IMR-90 (cell line): ENCODE results near the gene CADM1. TPM values are rescaled to one million over a fixed set of nuclear protein-coding genes. Genes with fewer than 3 reads are reported as not detected.

Experiments used
- ATAC-seq: fragments of 200-7000 bp; cut with Tn5 transposase; 2 replicates; pipeline ENCODE4 v1.9.1; 2020; ENCODE audit warnings: low read depth, mild to moderate bottlenecking, moderate library complexity
- BruUV-seq: library from RNA; stranded (reverse); fragments of 400-500 nt; replicated peaks from 2 replicates; lab custom pipeline; 2021; lab: Mats Ljungman, UMichigan
- CTCF ChIA-PET: fragments of 300-600 bp; formaldehyde crosslinking; extraction: SDS; loops from one replicate; lab custom pipeline; 2021; ENCODE audit warnings: antibody characterized with exemption; lab: Yijun Ruan, JAX
- POLR2A ChIA-PET: fragments of 300-600 bp; sonication (Branson Sonifier 250); formaldehyde crosslinking; loops from one replicate; lab custom pipeline; 2022; ENCODE audit warnings: antibody characterized with exemption; ENCODE audit not compliant: unreplicated experiment; lab: Charles Lee
- DNase-seq: peaks from one replicate; pipeline ENCODE4 v3.0.0; 2013
- H2AFZ ChIP-seq: replicated peaks from 2 replicates; pipeline ENCODE3; 2013; ENCODE audit warnings: low read length, mild to moderate bottlenecking; ENCODE audit not compliant: poor library complexity
- H2AK5ac ChIP-seq: 2 replicates; pipeline ENCODE4 v1.6.1; 2013; ENCODE audit warnings: low read depth, low read length, inconsistent platforms
- H2AK9ac ChIP-seq: replicated peaks from 2 replicates; pipeline ENCODE3; 2013; ENCODE audit warnings: mild to moderate bottlenecking, low read depth, low read length, moderate library complexity; ENCODE audit not compliant: poor library complexity
- H2BK120ac ChIP-seq: 2 replicates; pipeline ENCODE4 v1.6.1; 2013; ENCODE audit warnings: low read depth, low read length, inconsistent platforms
- H2BK15ac ChIP-seq: 3 replicates; pipeline ENCODE4 v1.6.1; 2013; ENCODE audit warnings: low read depth, low read length, inconsistent platforms
- H2BK20ac ChIP-seq: 2 replicates; pipeline ENCODE4 v1.6.1; 2013; ENCODE audit warnings: low read depth, mild to moderate bottlenecking, inconsistent platforms, low read length, moderate library complexity
- H2BK5ac ChIP-seq: 2 replicates; pipeline ENCODE4 v1.6.1; 2013; ENCODE audit warnings: mild to moderate bottlenecking, low read depth, low read length, inconsistent platforms; ENCODE audit not compliant: poor library complexity, severe bottlenecking
- H3K14ac ChIP-seq: replicated peaks from 2 replicates; pipeline ENCODE4 v1.6.1; 2013; ENCODE audit warnings: low read depth, low read length, inconsistent platforms
- H3K18ac ChIP-seq: 2 replicates; pipeline ENCODE4 v1.6.1; 2013; ENCODE audit warnings: low read depth, low read length, control low read depth
- H3K23ac ChIP-seq: 2 replicates; pipeline ENCODE4 v1.6.1; 2013; ENCODE audit warnings: low read depth, low read length, inconsistent platforms
- H3K27ac ChIP-seq: 2 replicates; pipeline ENCODE4 v1.5.1; 2013; ENCODE audit warnings: mild to moderate bottlenecking, control low read depth, low read length; ENCODE audit not compliant: insufficient read depth
- H3K27me3 ChIP-seq: 2 replicates; pipeline ENCODE4 v1.6.1; 2013; ENCODE audit warnings: low read length; ENCODE audit not compliant: control insufficient read depth, insufficient read depth
- H3K36me3 ChIP-seq: 2 replicates; pipeline ENCODE4 v1.6.1; 2013; ENCODE audit warnings: low read length, mixed read lengths; ENCODE audit not compliant: control insufficient read depth, insufficient read depth
- H3K4ac ChIP-seq: 2 replicates; pipeline ENCODE4 v1.6.1; 2013; ENCODE audit warnings: low read depth, low read length, inconsistent platforms
- H3K4me1 ChIP-seq: 2 replicates; pipeline ENCODE4 v1.6.1; 2013; ENCODE audit warnings: low read length, mixed read lengths; ENCODE audit not compliant: control insufficient read depth, insufficient read depth
- H3K4me2 ChIP-seq: 2 replicates; pipeline ENCODE4 v1.6.1; 2013; ENCODE audit warnings: low read depth, mild to moderate bottlenecking, control low read depth, low read length, moderate library complexity
- H3K4me3 ChIP-seq: 2 replicates; pipeline ENCODE4 v1.5.1; 2013; ENCODE audit warnings: low read depth, mild to moderate bottlenecking, control low read depth, low read length, moderate library complexity; ENCODE audit not compliant: insufficient read depth
- H3K56ac ChIP-seq: 2 replicates; pipeline ENCODE4 v1.6.1; 2013; ENCODE audit warnings: low read length, inconsistent platforms; ENCODE audit not compliant: insufficient read depth; ENCODE audit errors: extremely low read depth
- H3K79me1 ChIP-seq, 2 experiments: 2 replicates each; pipeline ENCODE4 v1.6.1; 2013; ENCODE audit warnings: low read length in 2 of 2, inconsistent platforms in 1 of 2, low read depth in 1 of 2
- H3K9ac ChIP-seq: 2 replicates; pipeline ENCODE4 v1.6.1; 2013; ENCODE audit warnings: low read depth, low read length, control low read depth
- H3K9me1 ChIP-seq: 2 replicates; pipeline ENCODE4 v1.6.1; 2013; ENCODE audit warnings: low read length, inconsistent platforms; ENCODE audit not compliant: insufficient read depth
- H3K9me3 ChIP-seq: 2 replicates; pipeline ENCODE4 v1.6.1; 2013; ENCODE audit warnings: low read length; ENCODE audit not compliant: control insufficient read depth, insufficient read depth
- H4K20me1 ChIP-seq: 2 replicates; pipeline ENCODE4 v1.6.1; 2013; ENCODE audit warnings: low read length, inconsistent platforms; ENCODE audit not compliant: insufficient read depth
- H4K5ac ChIP-seq: 2 replicates; pipeline ENCODE4 v1.6.1; 2013; ENCODE audit warnings: mild to moderate bottlenecking, low read depth, low read length, control low read depth
- H4K8ac ChIP-seq, 2 experiments: 2 replicates each; pipeline ENCODE4 v1.6.1; 2013; ENCODE audit warnings: low read depth in 2 of 2, low read length in 2 of 2, control low read depth in 1 of 2, inconsistent platforms in 1 of 2
- H4K91ac ChIP-seq: 2 replicates; pipeline ENCODE4 v1.6.1; 2013; ENCODE audit warnings: low read depth, low read length, inconsistent platforms; ENCODE audit not compliant: insufficient read depth
- BHLHE40 ChIP-seq: fragments of 150-350 bp; IDR thresholded peaks from 2 replicates; pipeline ENCODE4 v1.6.1; 2016; ENCODE audit warnings: mild to moderate bottlenecking, low read depth, low read length
- CEBPB ChIP-seq: IDR thresholded peaks from 2 replicates; pipeline ENCODE4 v1.6.1; 2012; ENCODE audit warnings: low read depth, low read length, improper control_type of control experiment
- CHD1 ChIP-seq: IDR thresholded peaks from 2 replicates; pipeline ENCODE4 v1.6.1; 2012; ENCODE audit warnings: low read depth, low read length, improper control_type of control experiment
- CTCF ChIP-seq: conservative IDR thresholded peaks from 2 replicates; pipeline ENCODE4 v1.5.1; 2012; ENCODE audit warnings: mild to moderate bottlenecking, low read depth, low read length, improper control_type of control experiment
- ELK1 ChIP-seq: fragments of 150-350 bp; IDR thresholded peaks from 2 replicates; pipeline ENCODE4 v1.6.1; 2016; ENCODE audit warnings: low read depth, mild to moderate bottlenecking, low read length, moderate library complexity, borderline replicate concordance
- FOS ChIP-seq: fragments of 150-350 bp; IDR thresholded peaks from 2 replicates; pipeline ENCODE4 v1.6.1; 2016; ENCODE audit warnings: low read depth, low read length
- MAFK ChIP-seq: IDR thresholded peaks from 2 replicates; pipeline ENCODE4 v1.6.1; 2012; ENCODE audit warnings: low read depth, low read length, improper control_type of control experiment
- MAZ ChIP-seq: IDR thresholded peaks from 2 replicates; pipeline ENCODE4 v1.6.1; 2012; ENCODE audit warnings: low read depth, mild to moderate bottlenecking, low read length, improper control_type of control experiment, moderate library complexity, borderline replicate concordance
- MXI1 ChIP-seq: IDR thresholded peaks from 2 replicates; pipeline ENCODE4 v1.6.1; 2012; ENCODE audit warnings: low read depth, mild to moderate bottlenecking, low read length, moderate library complexity, borderline replicate concordance
- NFE2L2 ChIP-seq: fragments of 150-350 bp; IDR thresholded peaks from 2 replicates; pipeline ENCODE4 v1.6.1; 2016; ENCODE audit warnings: low read depth, mild to moderate bottlenecking, low read length
- POLR2A ChIP-seq: IDR thresholded peaks from 2 replicates; pipeline ENCODE4 v1.6.1; 2012; ENCODE audit warnings: mild to moderate bottlenecking, low read depth, low read length
- RAD21 ChIP-seq: IDR thresholded peaks from 2 replicates; pipeline ENCODE4 v1.6.1; 2012; ENCODE audit warnings: low read length, improper control_type of control experiment
- RCOR1 ChIP-seq: IDR thresholded peaks from 2 replicates; pipeline ENCODE4 v1.6.1; 2012; ENCODE audit warnings: mild to moderate bottlenecking, low read length, improper control_type of control experiment; ENCODE audit not compliant: insufficient replicate concordance
- RFX5 ChIP-seq: IDR thresholded peaks from 2 replicates; pipeline ENCODE4 v1.8.0; 2012; ENCODE audit warnings: low read depth, mild to moderate bottlenecking, low read length, moderate library complexity
- SMC3 ChIP-seq: fragments of 150-350 bp; IDR thresholded peaks from 2 replicates; pipeline ENCODE4 v1.6.1; 2016; ENCODE audit warnings: low read depth, mild to moderate bottlenecking, antibody characterized with exemption, low read length, moderate library complexity
- USF2 ChIP-seq: fragments of 150-350 bp; IDR thresholded peaks from 2 replicates; pipeline ENCODE4 v1.6.1; 2017; ENCODE audit warnings: mild to moderate bottlenecking, antibody characterized with exemption, low read length, low read depth
- WGBS, 2 experiments: methylation state at CpG; one replicate each; pipeline versions ENCODE4 v1.1.5 to v1.1.7; 2013; ENCODE audit warnings: missing lambda C conversion rate in 2 of 2; ENCODE audit not compliant: insufficient read length in 1 of 2; ENCODE audit errors: extremely low coverage in 2 of 2; 5-methylcytosine and 5-hydroxymethylcytosine counted together
- dilution Hi-C: fragments of 300-500 bp; cut with HindIII; formaldehyde crosslinking; loops from one replicate; pipeline ENCODE4 v1.14.3; 2018; ENCODE audit warnings: low sequenced_read_pairs; ENCODE audit not compliant: unreplicated experiment
- in situ Hi-C: fragments of 300-500 bp; cut with MboI; formaldehyde crosslinking; loops from 3 replicates; pipeline ENCODE4 v1.14.3; 2019; ENCODE audit warnings: low sequenced_read_pairs, inconsistent platforms, mixed read lengths
- intact Hi-C: fragments of 100-400 bp; cut with micrococcal nuclease; formaldehyde crosslinking; loops from 2 replicates; pipeline ENCODE4 v1.10.0; 2022
- polyA plus RNA-seq, 3 experiments: library from polyadenylated mRNA; depleted of rRNA; stranded (reverse); fragments of >200 nt; gene quantifications; 2 replicates each; pipeline ENCODE4 v1.2.3, GENCODE V29; 2012; ENCODE audit warnings: low replicate concordance in 1 of 3
- total RNA-seq: library from RNA; depleted of rRNA; stranded (reverse); fragments of >200 nt; gene quantifications from 2 replicates; pipeline ENCODE4 v1.2.3, GENCODE V29; 2012

The CADM1 gene
- total and polyA plus RNA-seq, 2 of the 4 experiments (the other 2 are of a cell fraction), result 28.8 to 77.1 TPM

- H2BK5ac ChIP-seq, result no peak overlapping the region
- TF ChIP-seq MXI1, result no peak
- TF ChIP-seq MAFK, result no peak
- TF ChIP-seq SMC3, result no peak
- TF ChIP-seq POLR2A, result no peak
- TF ChIP-seq NFE2L2, result no peak
- no peak for TF ChIP-seq MAZ
- no peak for TF ChIP-seq USF2
- TF ChIP-seq CHD1, result no peak
- TF ChIP-seq ELK1, result no peak
- no peak for TF ChIP-seq CEBPB
- TF ChIP-seq RCOR1, result no peak
- TF ChIP-seq BHLHE40, result no peak
- TF ChIP-seq FOS, result no peak
- no peak for TF ChIP-seq CTCF
- no peak for TF ChIP-seq RAD21
- TF ChIP-seq RFX5, result no peak
- H3K23ac ChIP-seq, result no peak overlapping the region
- H3K9ac ChIP-seq, result no peak overlapping the region
- no peaks in the 10 kb centered on the region for H4K20me1 ChIP-seq
- no peak overlapping the region for H2BK120ac ChIP-seq
- intact Hi-C loops, result no loop called here
- H2BK15ac ChIP-seq, result no peak overlapping the region
- dilution Hi-C loops, result no loop called here
- H3K14ac ChIP-seq, result no peak overlapping the region
- no peaks in the 10 kb centered on the region for H3K79me1 ChIP-seq
- no peak overlapping the region for H3K4ac ChIP-seq
- in situ Hi-C loops, result no loop called here
- no TSS peak for BruUV-seq
- no peak overlapping the region for H2AK9ac ChIP-seq
- H3K9me1 ChIP-seq, result 0 out of 2 replicates have a peak, but pooled peaks cover 2% of the 10 kb centered on the region
- H3K4me2 ChIP-seq, result no peak overlapping the region
- no peak overlapping the region for H3K18ac ChIP-seq
- DNase-seq (no peak), ATAC-seq (no peak)
- no peak overlapping the region for H4K8ac ChIP-seq
- H2AK5ac ChIP-seq, result no peak overlapping the region
- WGBS, 2 experiments, result 83% methylated on average over 2 of the region's 8 CpGs; no CpG with 5 or more reads in 1 of the 2 experiments
- H3K27ac ChIP-seq, result no peak overlapping the region
- no peak overlapping the region for H4K91ac ChIP-seq
- H3K4me3 ChIP-seq, result no peak overlapping the region
- no peaks in the 10 kb centered on the region for H3K36me3 ChIP-seq
- CTCF ChIA-PET, result interaction anchor here (1.4 kb wide), 1 partner anchor 20 kb away, joined by 3 read pairs; no protein-coding TSS in a partner anchor
- H2BK20ac ChIP-seq, result no peak overlapping the region
- POLR2A ChIA-PET, result no interaction called here
- H3K9me3 ChIP-seq, result no peaks in the 10 kb centered on the region
- H3K4me1 ChIP-seq, result 0 out of 2 replicates have a peak, but pooled peaks cover 1% of the 10 kb centered on the region
- no peak overlapping the region for H2AFZ ChIP-seq
- no peaks in the 10 kb centered on the region for H3K27me3 ChIP-seq
- no peak overlapping the region for H3K56ac ChIP-seq
- no peak overlapping the region for H4K5ac ChIP-seq
Measured at GRCh38 chr11:115267238-115267781, 236.9 kb downstream of the CADM1 start.
